ENCODE results near the gene GMDS.

Gene GMDS

DNA sequence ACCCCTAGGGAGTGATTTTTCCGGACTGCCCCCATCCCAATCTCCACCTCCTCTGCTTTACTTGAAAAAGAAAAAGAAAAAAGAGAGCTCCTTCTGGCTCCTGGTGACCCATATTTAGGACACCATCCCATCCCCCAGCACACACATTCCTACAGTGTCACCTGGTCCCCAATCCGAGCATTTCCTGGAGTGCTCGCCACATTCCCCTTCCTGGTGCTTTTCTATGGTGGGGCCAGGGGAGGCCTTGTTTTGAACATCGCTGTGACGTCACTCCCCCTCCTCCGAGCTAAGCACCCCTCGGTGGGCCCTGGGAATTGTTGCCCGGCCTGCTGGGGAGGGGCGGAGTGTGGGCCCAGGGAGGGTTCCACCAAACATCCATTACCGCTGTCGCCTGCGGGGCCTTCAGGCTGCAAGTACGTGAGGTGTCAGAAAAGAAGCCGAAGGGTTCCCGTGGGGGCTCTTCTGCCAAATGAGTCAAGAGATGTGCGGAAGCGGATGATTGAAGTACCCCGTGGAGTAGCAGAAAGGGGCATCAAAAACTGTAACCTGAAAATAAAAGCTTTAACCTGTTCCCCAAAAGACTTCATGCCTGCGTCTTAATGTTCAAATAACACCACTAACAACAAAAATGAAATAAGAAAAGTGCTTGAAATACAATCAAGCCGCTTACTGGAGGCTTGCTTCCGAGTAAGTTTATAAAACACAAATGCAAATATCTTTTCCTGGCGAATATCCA lies 638.5 kb downstream of the GMDS start:
- no peak overlapping the region for H3K4me3 ChIP-seq (ENCODE audit: low read length)
- no peak for TF ChIP-seq CTCF (IDR thresholded peaks at IDR 0.05; ENCODE audit: insufficient read depth, low read depth, low read length, missing control alignments)
- no peak for DNase-seq (ENCODE audit: low read depth)

GRCh38 chr6:1605893-1606779 lies 639.3 kb downstream of the GMDS start:
- no peak for TF ChIP-seq CTCF (IDR thresholded peaks at IDR 0.05; ENCODE audit: insufficient read depth, low read depth, low read length, missing control alignments)
- no peak overlapping the region for H3K4me3 ChIP-seq (ENCODE audit: low read length)
- no peak for DNase-seq (ENCODE audit: low read depth)

- no peak overlapping the region for H3K4me3 ChIP-seq (ENCODE audit: low read length)
- DNase-seq (ENCODE audit: low read depth): no peak
- TF ChIP-seq CTCF (IDR thresholded peaks at IDR 0.05; ENCODE audit: insufficient read depth, low read depth, low read length, missing control alignments): no peak
These were observed 640.2 kb downstream of the GMDS start for GRCh38 chr6:1605004-1605892.

DNA sequence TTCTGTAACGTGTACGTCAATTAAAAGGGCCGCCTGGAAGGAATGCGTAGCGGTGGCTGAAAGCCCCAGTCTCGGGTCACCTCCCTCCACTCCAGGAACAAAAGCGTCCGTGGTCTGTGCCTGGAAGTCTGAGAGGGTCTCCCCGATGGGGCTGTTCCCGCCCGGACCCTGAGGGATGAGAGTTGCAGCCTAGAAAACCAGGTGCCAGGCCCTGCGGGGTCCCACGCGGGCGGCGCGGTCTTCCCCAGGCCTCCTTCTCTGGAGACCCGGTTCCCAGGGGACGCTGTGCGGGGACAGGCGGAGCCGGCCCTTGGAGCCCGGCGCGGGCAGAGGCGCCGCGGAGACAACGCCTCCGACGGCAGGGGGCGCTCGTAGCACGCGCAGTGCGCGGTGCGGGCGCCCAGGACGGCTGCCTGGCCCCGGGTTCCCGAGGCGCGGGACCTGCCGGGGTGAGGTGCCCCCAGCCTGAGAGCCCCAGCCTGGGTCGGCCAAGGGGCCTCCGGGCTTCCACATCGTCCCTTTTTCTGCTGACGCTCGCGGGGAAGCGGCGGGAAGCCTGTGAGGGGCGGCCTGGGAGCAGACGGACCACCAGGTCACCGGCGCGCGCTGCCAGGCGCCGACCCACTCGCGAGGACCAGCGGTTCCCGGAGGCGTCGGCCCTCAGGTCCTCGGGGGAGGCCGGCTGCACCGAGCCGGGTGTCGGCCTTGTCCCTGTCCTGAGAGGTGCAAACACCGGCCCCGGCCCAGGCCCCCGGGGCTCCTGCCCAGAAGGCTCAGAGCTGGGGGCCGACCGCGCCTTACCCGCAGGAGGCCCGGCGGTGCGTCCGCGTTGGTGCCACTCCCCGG lies 641.0 kb downstream of the GMDS start:
- peak; percentile 53 for DNase-seq (ENCODE audit: low read depth)
- peak; percentile 42 for TF ChIP-seq CTCF (IDR thresholded peaks at IDR 0.05; ENCODE audit: insufficient read depth, low read depth, low read length, missing control alignments)
- peak overlapping the region; percentile 39 for H3K4me3 ChIP-seq (ENCODE audit: low read length)

DNA sequence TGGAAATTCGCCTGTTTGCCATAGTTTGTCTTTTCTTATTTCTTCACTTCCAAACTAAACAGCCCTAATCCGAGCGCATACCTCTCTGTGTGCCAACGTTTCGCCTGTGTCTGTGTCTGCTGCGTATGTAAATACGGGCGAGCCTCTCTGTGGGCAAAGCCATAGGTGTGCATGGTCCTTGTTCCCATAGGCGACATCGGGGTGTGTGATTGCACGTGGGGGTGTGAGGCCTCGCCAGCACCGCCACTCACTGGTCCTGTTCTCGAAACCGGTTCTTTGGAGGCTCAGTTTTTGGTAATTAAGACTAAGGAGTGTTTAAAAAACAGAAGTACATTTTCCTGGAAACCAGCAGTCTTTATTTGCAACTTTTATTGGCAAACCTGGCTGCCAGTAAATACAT lies 641.7 kb downstream of the GMDS start:
- no peak for DNase-seq (ENCODE audit: low read depth)
- H3K4me3 ChIP-seq (ENCODE audit: low read length): no peak overlapping the region
- TF ChIP-seq CTCF (IDR thresholded peaks at IDR 0.05; ENCODE audit: insufficient read depth, low read depth, low read length, missing control alignments): no peak

All from epithelial cell of esophagus (primary cell).